Esophagus muscularis mucosa (tissue), 4 donors: Measurements from ENCODE around the gene OAT.

ENCODE experiments used
- CTCF ChIP-seq, 3 experiments: fragments of 200-600 bp in 2 of 3; fragments of 450-650 bp in 1 of 3; sonication (generic) in 2 of 3; IDR thresholded peaks; one replicate each; pipeline ENCODE4 v1.5.1; 2017 to 2019; ENCODE audit warnings: antibody characterized with exemption in 3 of 3, mild to moderate bottlenecking in 2 of 3, moderate library complexity in 1 of 3
- EP300 ChIP-seq: sonication (generic); formaldehyde crosslinking; IDR thresholded peaks from one replicate; pipeline ENCODE4 v1.6.1; 2017; ENCODE audit warnings: antibody characterized with exemption
- POLR2AphosphoS5 ChIP-seq, 2 donors: sonication (generic); formaldehyde crosslinking; IDR thresholded peaks; one replicate each; pipeline ENCODE4 v1.6.1; 2017; ENCODE audit warnings: antibody characterized with exemption in 2 of 2

- TF ChIP-seq CTCF (IDR thresholded peaks at IDR 0.05) (no peak), EP300 (no peak), POLR2AphosphoS5 (IDR thresholded peaks at IDR 0.05) (no peak)
Observed at GRCh38 chr10:124455441-124455840, 36.7 kb upstream of the OAT start.
